Mesendoderm (in vitro differentiated cells): ENCODE data around the gene CEP128.

Experiments used
- DNase-seq: peaks from one replicate; pipeline ENCODE4 v3.0.0; 2013
- H2AK5ac ChIP-seq: 2 replicates; pipeline ENCODE4 v1.6.1; 2013; ENCODE audit warnings: low read length, inconsistent platforms
- H2BK120ac ChIP-seq: 2 replicates; pipeline ENCODE4 v1.6.1; 2013; ENCODE audit warnings: low read depth, mild to moderate bottlenecking, low read length, moderate library complexity, mixed read lengths
- H2BK15ac ChIP-seq: replicated peaks from 2 replicates; pipeline ENCODE4 v1.6.1; 2013; ENCODE audit warnings: low read depth, mild to moderate bottlenecking, moderate library complexity
- H2BK5ac ChIP-seq: 2 replicates; pipeline ENCODE4 v1.6.1; 2013; ENCODE audit warnings: low read length, inconsistent platforms
- H3K18ac ChIP-seq: 2 replicates; pipeline ENCODE4 v1.6.1; 2013; ENCODE audit warnings: mild to moderate bottlenecking, low read length, mixed read lengths
- H3K23ac ChIP-seq: one replicate; pipeline ENCODE4 v1.6.1; 2013; ENCODE audit warnings: low read length
- H3K27ac ChIP-seq: 2 replicates; pipeline ENCODE4 v1.5.1; 2013; ENCODE audit warnings: low read depth, mild to moderate bottlenecking, inconsistent platforms, low read length, moderate library complexity
- H3K27me3 ChIP-seq: 2 replicates; pipeline ENCODE4 v1.6.1; 2013; ENCODE audit warnings: low read length, control low read depth, mild to moderate bottlenecking, inconsistent platforms; ENCODE audit not compliant: insufficient read depth, poor library complexity
- H3K36me3 ChIP-seq: 2 replicates; pipeline ENCODE4 v1.6.1; 2013; ENCODE audit warnings: low read length, inconsistent platforms; ENCODE audit not compliant: control insufficient read depth, insufficient read depth
- H3K4ac ChIP-seq: one replicate; pipeline ENCODE4 v1.6.1; 2013; ENCODE audit warnings: low read depth, mild to moderate bottlenecking, low read length, moderate library complexity
- H3K4me1 ChIP-seq: 2 replicates; pipeline ENCODE4 v1.6.1; 2013; ENCODE audit warnings: low read depth, low read length, inconsistent platforms; ENCODE audit not compliant: control insufficient read depth
- H3K4me2 ChIP-seq: 2 replicates; pipeline ENCODE4 v1.6.1; 2013; ENCODE audit warnings: low read length
- H3K4me3 ChIP-seq: 2 replicates; pipeline ENCODE4 v1.5.1; 2013; ENCODE audit warnings: mild to moderate bottlenecking, low read length
- H3K56ac ChIP-seq: one replicate; pipeline ENCODE4 v1.6.1; 2013; ENCODE audit warnings: low read length
- H3K79me1 ChIP-seq: 2 replicates; pipeline ENCODE4 v1.6.1; 2013; ENCODE audit warnings: low read length, inconsistent platforms
- H3K79me2 ChIP-seq: 2 replicates; pipeline ENCODE4 v1.6.1; 2013; ENCODE audit warnings: mild to moderate bottlenecking, low read length; ENCODE audit not compliant: control insufficient read depth, insufficient read depth
- H3K9ac ChIP-seq: 2 replicates; pipeline ENCODE4 v1.6.1; 2013; ENCODE audit warnings: low read length, inconsistent platforms
- H4K5ac ChIP-seq: one replicate; pipeline ENCODE4 v1.6.1; 2013; ENCODE audit warnings: low read length
- H4K8ac ChIP-seq: one replicate; pipeline ENCODE4 v1.6.1; 2013; ENCODE audit warnings: low read depth, mild to moderate bottlenecking, control low read depth, low read length, moderate library complexity
- WGBS: extraction: QIAGEN DNeasy Blood & Tissue Kit; methylation state at CpG from one replicate; pipeline ENCODE4 v1.1.7; 2013; ENCODE audit warnings: low lambda C conversion rate, missing lambda C conversion rate; ENCODE audit not compliant: insufficient coverage; ENCODE audit errors: extremely low coverage; 5-methylcytosine and 5-hydroxymethylcytosine counted together

The CEP128 gene

DNA sequence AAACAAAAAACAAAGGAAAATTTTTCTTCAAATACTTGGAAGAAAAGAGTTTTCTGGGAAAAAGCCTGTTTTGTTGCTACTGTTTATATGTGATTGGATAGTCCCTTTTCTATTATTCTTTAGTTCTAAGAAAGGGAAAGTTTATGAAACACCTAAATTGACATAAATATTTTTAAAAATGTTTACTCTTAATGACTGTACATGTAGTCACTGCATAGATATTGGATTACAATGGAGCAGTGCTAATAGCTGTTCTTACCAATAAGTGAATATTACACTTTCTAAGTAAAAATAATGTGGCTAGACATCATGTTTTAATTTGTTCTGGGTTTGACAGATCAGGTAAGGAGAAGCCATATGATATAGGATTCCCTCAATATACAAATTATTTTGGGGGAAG lies 377.5 kb downstream of the CEP128 start:
- Histone ChIP-seq H3K36me3 (no peaks in the 10 kb centered on the region), H3K23ac (no peak overlapping the region), H3K18ac (no peak overlapping the region)

DNA sequence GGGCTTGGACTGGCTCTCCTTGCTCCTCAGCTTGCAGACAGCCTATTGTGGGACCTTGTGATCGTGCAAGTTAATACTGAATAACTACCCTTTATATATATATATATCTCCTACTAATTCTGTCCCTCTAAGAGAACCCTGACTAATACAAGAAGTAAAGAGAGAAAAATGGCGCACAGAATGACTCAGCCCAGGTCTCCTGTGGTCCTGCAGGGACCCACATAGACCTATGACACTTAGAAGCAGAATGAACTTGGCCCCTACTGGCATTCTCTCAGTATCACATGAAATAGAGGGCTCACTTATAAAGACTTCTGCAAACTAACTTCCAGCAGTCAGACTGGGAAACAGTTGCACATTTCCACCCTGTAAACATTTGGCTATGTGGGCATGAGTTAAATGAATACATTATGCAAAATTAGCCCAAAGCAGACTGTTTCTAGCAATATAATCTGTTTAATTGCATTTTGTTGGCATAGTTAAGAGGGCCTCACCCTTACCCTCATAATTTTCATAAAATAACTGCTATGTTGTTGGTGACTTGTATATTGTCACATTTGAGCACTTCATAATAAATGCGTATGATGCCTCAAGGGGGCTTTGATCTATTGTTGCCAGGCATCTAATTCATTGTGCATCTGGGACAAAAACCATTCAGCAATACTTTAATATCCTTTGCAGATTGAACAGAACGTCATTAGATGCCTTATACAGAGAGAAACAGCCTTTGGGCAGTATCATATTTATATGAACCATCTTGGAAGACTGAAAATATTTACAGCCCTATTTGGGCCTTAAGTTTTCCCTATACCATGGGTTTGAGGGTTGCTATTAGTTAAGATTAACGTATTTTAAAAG lies 380.5 kb downstream of the CEP128 start:
- Histone ChIP-seq H3K56ac (no peak overlapping the region), H2BK5ac (no peak overlapping the region), H3K18ac (no peak overlapping the region), H2AK5ac (no peak overlapping the region), H3K27ac (no peak overlapping the region), H3K36me3 (no peaks in the 10 kb centered on the region), H3K9ac (no peak overlapping the region), H2BK120ac (no peak overlapping the region), H2BK15ac (no peak overlapping the region), H3K4me3 (no peak overlapping the region), H3K4ac (no peak overlapping the region), H3K27me3 (no peaks in the 10 kb centered on the region), H3K23ac (no peak overlapping the region), H3K79me2 (no peaks in the 10 kb centered on the region), H3K79me1 (no peaks in the 10 kb centered on the region), H4K5ac (no peak overlapping the region), H3K4me1 (no peaks in the 10 kb centered on the region), H4K8ac (no peak overlapping the region), H3K4me2 (no peak overlapping the region)
- WGBS, result no CpG with 5 or more reads among the region's 5 CpGs
- DNase-seq, result no peak

More for the DNA sequence above, 377.5 kb downstream of the CEP128 start:
- Histone ChIP-seq H3K4me1 (no peaks in the 10 kb centered on the region), H3K56ac (no peak overlapping the region), H3K4me2 (no peak overlapping the region), H2BK120ac (no peak overlapping the region), H2BK15ac (no peak overlapping the region), H4K5ac (no peak overlapping the region), H3K79me1 (no peaks in the 10 kb centered on the region), H2AK5ac (no peak overlapping the region), H3K27ac (no peak overlapping the region), H3K4ac (no peak overlapping the region), H3K79me2 (no peaks in the 10 kb centered on the region), H4K8ac (no peak overlapping the region), H3K27me3 (no peaks in the 10 kb centered on the region), H3K9ac (no peak overlapping the region), H2BK5ac (no peak overlapping the region), H3K4me3 (no peak overlapping the region)
- DNase-seq, result no peak

DNA sequence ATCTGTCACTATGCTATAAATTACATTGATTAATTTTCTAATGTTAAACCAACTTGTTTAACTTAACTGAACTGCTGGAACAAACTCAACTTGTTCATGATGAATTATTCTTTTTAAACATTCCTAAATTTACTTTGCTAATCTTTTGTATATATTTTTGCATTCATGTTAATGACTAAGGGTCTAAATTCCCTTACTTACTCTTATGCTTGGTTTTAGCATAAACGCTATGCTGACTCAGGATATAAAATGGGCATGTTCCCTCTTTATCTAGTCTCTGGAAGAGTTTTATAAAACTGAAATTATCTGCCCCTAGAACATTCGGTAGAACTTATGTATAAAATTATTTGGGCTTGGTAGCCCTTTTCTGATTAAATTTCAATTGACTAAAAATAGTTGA lies 387.4 kb downstream of the CEP128 start:
- Histone ChIP-seq H4K5ac (no peak overlapping the region), H3K4ac (no peak overlapping the region), H2BK5ac (no peak overlapping the region), H4K8ac (no peak overlapping the region), H2BK15ac (no peak overlapping the region), H3K27me3 (no peaks in the 10 kb centered on the region), H3K79me2 (no peaks in the 10 kb centered on the region), H3K4me2 (no peak overlapping the region), H3K4me3 (no peak overlapping the region), H3K4me1 (no peaks in the 10 kb centered on the region), H3K36me3 (no peaks in the 10 kb centered on the region), H2BK120ac (no peak overlapping the region), H3K27ac (no peak overlapping the region), H3K79me1 (no peaks in the 10 kb centered on the region), H3K9ac (no peak overlapping the region), H2AK5ac (no peak overlapping the region), H3K56ac (no peak overlapping the region), H3K23ac (no peak overlapping the region), H3K18ac (no peak overlapping the region)
- WGBS, result no CpG with 5 or more reads among the region's 2 CpGs
- DNase-seq, result no peak

GRCh38 chr14:80549141-80549540 lies 392.4 kb downstream of the CEP128 start:
- Histone ChIP-seq H3K9ac (no peak overlapping the region), H2BK5ac (no peak overlapping the region), H4K5ac (no peak overlapping the region), H3K79me2 (no peaks in the 10 kb centered on the region), H3K36me3 (no peaks in the 10 kb centered on the region), H3K4ac (no peak overlapping the region), H3K27ac (no peak overlapping the region), H3K79me1 (no peaks in the 10 kb centered on the region), H2AK5ac (no peak overlapping the region), H2BK15ac (no peak overlapping the region), H3K18ac (no peak overlapping the region), H2BK120ac (no peak overlapping the region), H3K4me3 (no peak overlapping the region), H3K4me1 (no peaks in the 10 kb centered on the region), H3K23ac (no peak overlapping the region), H3K4me2 (no peak overlapping the region), H3K56ac (no peak overlapping the region), H3K27me3 (no peaks in the 10 kb centered on the region), H4K8ac (no peak overlapping the region)
- no peak for DNase-seq
- no CpG with 5 or more reads among the region's 6 CpGs for WGBS

GRCh38 chr14:80545935-80546854 lies 395.3 kb downstream of the CEP128 start:
- Histone ChIP-seq H2AK5ac (no peak overlapping the region), H3K9ac (no peak overlapping the region), H3K79me2 (no peaks in the 10 kb centered on the region), H3K27ac (no peak overlapping the region), H3K79me1 (no peaks in the 10 kb centered on the region), H3K4ac (no peak overlapping the region), H3K4me3 (no peak overlapping the region), H3K23ac (no peak overlapping the region), H3K4me1 (no peaks in the 10 kb centered on the region), H2BK15ac (no peak overlapping the region), H3K18ac (no peak overlapping the region), H3K56ac (no peak overlapping the region), H3K27me3 (no peaks in the 10 kb centered on the region), H2BK120ac (no peak overlapping the region), H4K5ac (no peak overlapping the region), H3K36me3 (no peaks in the 10 kb centered on the region), H3K4me2 (no peak overlapping the region), H4K8ac (no peak overlapping the region), H2BK5ac (no peak overlapping the region)
- no CpG with 5 or more reads among the region's 4 CpGs for WGBS
- DNase-seq, result no peak
